Sigmoid colon (tissue), 4 donors: Measurements from ENCODE around the gene HDGF.

ENCODE experiments used
- EP300 ChIP-seq, 4 donors: sonication (generic); formaldehyde crosslinking; IDR thresholded peaks; one replicate each; pipeline ENCODE4 v1.6.1; 2017; ENCODE audit warnings: antibody characterized with exemption in 4 of 4
- POLR2A ChIP-seq, 2 donors: fragments of 450-650 bp; IDR thresholded peaks; one replicate each; pipeline ENCODE4 v1.6.1; 2016; ENCODE audit warnings: antibody characterized with exemption in 2 of 2, mild to moderate bottlenecking in 2 of 2, moderate library complexity in 2 of 2
- POLR2AphosphoS5 ChIP-seq, 4 donors: sonication (generic); formaldehyde crosslinking; IDR thresholded peaks; one replicate each; pipeline ENCODE4 v1.6.1; 2017; ENCODE audit warnings: antibody characterized with exemption in 4 of 4

- TF ChIP-seq EP300 (IDR thresholded peaks at IDR 0.05), result no peak
- no peak for TF ChIP-seq POLR2AphosphoS5 (IDR thresholded peaks at IDR 0.05)
- no peak for TF ChIP-seq POLR2A (IDR thresholded peaks at IDR 0.05)
Measured at GRCh38 chr1:156741481-156741983, 9.9 kb downstream of the HDGF start.
